Neural progenitor cell (in vitro differentiated cells): Measurements from ENCODE around the gene CD96.

Source experiments
- CTCF ChIP-seq: fragments of 200-600 bp; sonication (generic); IDR thresholded peaks from 2 replicates; pipeline ENCODE4 v1.5.1; 2017; ENCODE audit warnings: antibody characterized with exemption, mild to moderate bottlenecking
- EZH2 ChIP-seq: fragments of 200-600 bp; sonication (generic); IDR thresholded peaks from 2 replicates; pipeline ENCODE4 v1.6.1; 2017; ENCODE audit warnings: antibody characterized with exemption, mild to moderate bottlenecking, moderate library complexity

- TF ChIP-seq CTCF (no peak), EZH2 (no peak)
Observed at GRCh38 chr3:111701292-111701906, 159.4 kb downstream of the CD96 start.
